Ovary (tissue), 3 donors: Measurements from ENCODE around the gene COL11A1.

Experiments
- CTCF ChIP-seq, 3 donors: fragments of 450-650 bp in 2 of 3; fragments of 200-600 bp in 1 of 3; IDR thresholded peaks; one replicate each; pipeline versions ENCODE4 v1.5.1 to v1.8.0; 2016 to 2022; ENCODE audit warnings: antibody characterized with exemption in 3 of 3, mild to moderate bottlenecking in 1 of 3
- EP300 ChIP-seq: sonication (generic); formaldehyde crosslinking; IDR thresholded peaks from one replicate; pipeline ENCODE4 v1.6.1; 2017; ENCODE audit warnings: antibody characterized with exemption
- POLR2A ChIP-seq: fragments of 450-650 bp; IDR thresholded peaks from one replicate; pipeline ENCODE4 v1.6.1; 2017; ENCODE audit warnings: antibody characterized with exemption, mild to moderate bottlenecking, moderate library complexity
- donor health status: DM: no; HTN: no; CAD: no.

- TF ChIP-seq CTCF (IDR thresholded peaks at IDR 0.05): no peak
- no peak for TF ChIP-seq POLR2A
- no peak for TF ChIP-seq EP300
These were observed 212.0 kb downstream of the COL11A1 start for GRCh38 chr1:102896286-102896685.
